LNCAP (cell line): Measurements from ENCODE around the gene HEYL.

Source experiments
- TF ChIP-seq, protein P1 (sequence below): fragments of 450-650 bp; IDR thresholded peaks from 2 replicates; pipeline ENCODE4 v1.5.1; 2017; ENCODE audit warnings: mild to moderate bottlenecking

HEYL gene

GRCh38 chr1:39638965-39639304 lies 508 bp downstream of the HEYL start:
- TF ChIP-seq, protein P1, sequence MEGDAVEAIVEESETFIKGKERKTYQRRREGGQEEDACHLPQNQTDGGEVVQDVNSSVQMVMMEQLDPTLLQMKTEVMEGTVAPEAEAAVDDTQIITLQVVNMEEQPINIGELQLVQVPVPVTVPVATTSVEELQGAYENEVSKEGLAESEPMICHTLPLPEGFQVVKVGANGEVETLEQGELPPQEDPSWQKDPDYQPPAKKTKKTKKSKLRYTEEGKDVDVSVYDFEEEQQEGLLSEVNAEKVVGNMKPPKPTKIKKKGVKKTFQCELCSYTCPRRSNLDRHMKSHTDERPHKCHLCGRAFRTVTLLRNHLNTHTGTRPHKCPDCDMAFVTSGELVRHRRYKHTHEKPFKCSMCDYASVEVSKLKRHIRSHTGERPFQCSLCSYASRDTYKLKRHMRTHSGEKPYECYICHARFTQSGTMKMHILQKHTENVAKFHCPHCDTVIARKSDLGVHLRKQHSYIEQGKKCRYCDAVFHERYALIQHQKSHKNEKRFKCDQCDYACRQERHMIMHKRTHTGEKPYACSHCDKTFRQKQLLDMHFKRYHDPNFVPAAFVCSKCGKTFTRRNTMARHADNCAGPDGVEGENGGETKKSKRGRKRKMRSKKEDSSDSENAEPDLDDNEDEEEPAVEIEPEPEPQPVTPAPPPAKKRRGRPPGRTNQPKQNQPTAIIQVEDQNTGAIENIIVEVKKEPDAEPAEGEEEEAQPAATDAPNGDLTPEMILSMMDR, result no peak

DNA sequence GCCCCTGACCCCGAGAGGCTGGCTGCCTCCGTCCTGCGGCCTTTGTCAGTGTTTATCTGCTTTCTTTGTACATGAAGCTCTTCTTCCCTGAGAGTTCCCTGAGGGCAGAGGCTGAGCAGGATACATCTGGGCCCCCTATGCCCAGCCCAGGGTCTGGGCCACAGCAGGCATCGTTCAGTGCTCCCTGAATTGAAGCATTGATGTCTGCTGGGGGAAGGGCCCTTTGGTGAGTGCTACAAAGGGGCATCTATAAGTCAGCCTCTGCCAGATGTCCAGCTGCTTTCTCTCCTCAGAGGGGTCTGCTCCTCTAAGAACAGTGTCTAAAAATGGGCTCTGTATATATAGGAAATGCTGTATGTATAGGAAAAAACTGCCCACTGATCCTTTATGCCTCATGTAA lies 2.1 kb downstream of the HEYL start:
- TF ChIP-seq, protein P1, result no peak

- TF ChIP-seq, protein P1, result no peak
These were observed 3.6 kb downstream of the HEYL start for GRCh38 chr1:39635871-39636210.

GRCh38 chr1:39635205-39635870 lies 4.1 kb downstream of the HEYL start:
- TF ChIP-seq, protein P1, result no peak

DNA sequence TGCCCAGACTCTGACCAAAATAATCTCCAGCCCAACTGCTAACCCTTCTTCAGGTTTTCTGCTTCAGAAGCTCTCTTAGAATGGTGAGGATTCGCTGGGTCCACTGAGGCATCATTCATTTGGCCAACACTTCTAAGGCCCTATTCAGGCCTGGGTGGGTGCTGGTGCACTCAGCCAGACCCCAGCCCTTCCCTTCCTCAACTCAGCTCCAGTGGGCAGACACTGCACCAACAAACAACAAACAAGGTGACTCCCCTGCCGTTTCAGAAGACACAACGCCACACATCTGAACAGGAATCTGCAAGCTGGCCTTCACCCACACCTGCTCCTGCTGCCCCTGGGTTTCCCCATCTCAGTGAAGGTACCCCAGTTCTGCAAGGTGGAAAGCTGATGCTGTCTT lies 6.0 kb downstream of the HEYL start:
- TF ChIP-seq, protein P1, result no peak

GRCh38 chr1:39632682-39633417 lies 6.6 kb downstream of the HEYL start:
- TF ChIP-seq, protein P1, result no peak

GRCh38 chr1:39632323-39632681 lies 7.1 kb downstream of the HEYL start:
- TF ChIP-seq, protein P1, result no peak
